HL-60/S4 (cell line): ENCODE measurements around the gene RELN.

Experiments
- in situ Hi-C: fragments of 300-500 bp; cut with MboI; formaldehyde crosslinking; loops from 2 replicates; pipeline ENCODE4 v1.14.3; 2022; ENCODE audit warnings: low sequenced_read_pairs

The RELN gene

DNA sequence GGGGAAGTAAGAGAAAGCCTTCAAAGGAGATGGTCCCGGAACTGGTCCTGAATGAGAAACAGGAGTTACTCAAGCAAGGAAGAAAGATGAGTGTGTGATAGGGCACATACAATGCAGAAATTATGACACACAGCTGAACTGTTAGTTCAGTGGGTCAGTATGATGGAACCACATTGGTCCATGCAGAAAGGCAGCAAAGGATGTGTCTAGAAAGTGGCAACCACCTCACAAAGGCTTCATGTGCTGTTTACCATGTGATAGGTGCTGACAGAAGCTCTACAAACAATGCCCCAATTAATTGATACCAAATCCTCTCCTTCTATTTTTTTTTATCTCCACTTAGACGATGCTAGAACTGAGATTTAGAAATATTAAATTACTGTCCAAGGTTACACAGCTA lies 258.3 kb downstream of the RELN start:
- in situ Hi-C loops = no loop called here

DNA sequence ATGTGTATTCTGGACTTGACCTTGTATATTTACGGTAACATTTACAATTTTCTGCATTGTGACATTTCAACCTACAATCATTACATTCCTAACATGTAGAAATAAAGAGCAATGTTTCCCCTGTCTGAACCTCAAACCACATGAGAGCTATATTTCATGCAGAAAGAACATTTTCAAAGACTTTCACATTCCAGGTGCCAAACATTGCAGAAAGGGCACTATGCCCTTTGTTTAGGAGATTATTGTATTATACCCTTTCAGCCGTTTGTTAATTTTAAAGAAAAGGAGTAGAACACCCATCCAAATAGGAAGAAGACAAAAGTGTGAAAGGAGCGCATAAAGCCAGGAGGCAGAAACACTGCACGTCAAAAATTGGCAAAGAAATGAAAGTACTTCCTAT lies 260.4 kb downstream of the RELN start:
- in situ Hi-C loops = no loop called here

DNA sequence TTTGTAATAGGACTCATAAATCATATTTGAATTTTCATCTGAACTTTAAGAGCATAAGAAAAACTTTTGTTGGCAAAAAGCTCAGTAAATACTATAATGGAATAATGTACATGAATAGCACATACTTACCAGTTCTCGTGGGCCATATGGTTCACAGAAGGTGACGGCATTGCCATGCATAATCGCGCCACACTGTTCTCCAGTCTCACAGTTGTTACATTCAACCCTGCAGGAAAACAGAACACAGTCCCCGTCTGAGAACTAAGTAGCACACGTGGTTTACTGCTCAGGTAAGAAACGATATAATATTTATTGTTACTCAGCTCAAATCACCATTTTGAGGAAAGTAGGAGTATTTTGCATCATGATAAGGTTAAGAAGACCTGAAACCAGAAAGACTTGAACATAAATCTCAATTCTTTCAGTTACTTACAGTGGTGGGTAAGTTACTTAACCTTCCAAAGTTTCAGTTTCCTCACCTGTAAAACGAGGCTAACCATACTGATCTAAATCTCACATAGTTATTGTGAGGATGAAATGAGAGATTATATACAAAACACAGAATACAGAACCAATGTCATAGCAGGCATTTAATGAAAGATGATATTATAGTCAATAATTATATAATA lies 261.4 kb downstream of the RELN start:
- in situ Hi-C loops = no loop called here

DNA sequence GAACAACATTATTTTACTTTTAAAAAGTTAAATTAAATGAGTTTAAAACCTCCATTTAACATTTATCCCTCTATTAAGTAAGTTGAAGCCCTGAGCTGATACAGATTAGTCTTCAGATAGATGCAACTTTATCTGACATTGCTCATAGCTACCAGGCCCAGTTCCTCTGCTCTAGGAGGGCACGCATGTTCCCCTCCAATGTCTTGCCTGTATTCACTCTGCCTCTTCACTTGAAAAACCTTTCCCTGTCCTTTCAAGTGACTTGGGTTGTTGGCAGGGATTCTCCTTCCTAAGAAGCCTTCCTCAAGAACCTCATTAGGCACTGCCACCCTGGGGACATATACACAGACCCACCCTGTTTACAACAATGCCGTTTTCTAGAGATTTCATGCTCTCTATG lies 270.4 kb downstream of the RELN start:
- in situ Hi-C loops = no loop called here

DNA sequence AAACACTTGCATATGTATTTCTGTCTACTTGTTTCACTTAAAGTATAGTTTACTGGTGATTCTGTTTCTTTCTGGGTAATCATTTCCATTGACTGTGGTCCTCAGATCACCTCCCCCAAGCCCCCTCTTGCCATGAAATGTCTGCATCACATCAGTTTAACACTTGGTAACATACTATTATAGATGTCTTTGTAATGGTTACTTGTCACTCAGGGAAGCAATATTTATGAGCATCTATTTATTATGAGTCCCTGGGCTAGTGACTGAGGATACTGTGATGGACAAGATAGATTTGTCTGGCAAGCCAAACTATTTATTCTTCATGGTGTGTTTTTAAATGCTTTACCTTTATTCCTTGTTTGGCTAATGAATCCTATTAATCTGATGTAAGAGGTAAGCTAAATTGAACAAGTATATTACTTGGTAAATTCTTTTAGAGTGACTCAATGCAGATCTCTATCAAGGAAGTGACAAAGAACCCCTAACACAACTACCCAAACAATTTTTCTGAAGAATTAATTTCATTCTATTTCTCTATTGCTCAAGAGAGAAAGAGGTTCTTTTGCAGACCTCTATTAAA lies 270.9 kb downstream of the RELN start:
- in situ Hi-C loops = no loop called here

DNA sequence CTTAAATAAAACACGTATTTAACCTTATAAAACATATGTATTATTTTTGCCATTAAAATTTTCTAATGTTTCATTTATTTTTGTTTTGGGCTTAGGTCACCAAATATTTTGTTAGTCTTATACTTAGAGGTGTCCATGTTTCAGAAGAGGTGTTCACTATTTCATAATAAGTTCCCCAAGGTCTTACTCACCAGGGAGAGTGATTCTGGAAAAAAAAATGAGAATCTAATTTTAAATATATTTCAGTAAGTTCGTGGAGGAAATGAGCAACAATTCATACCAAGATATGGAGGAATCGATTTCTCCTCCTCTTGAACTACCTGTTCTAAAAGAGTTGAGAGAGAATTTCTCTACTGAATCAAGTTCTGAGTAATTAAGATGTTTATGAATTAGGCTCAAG lies 271.9 kb downstream of the RELN start:
- in situ Hi-C loops = no loop called here

DNA sequence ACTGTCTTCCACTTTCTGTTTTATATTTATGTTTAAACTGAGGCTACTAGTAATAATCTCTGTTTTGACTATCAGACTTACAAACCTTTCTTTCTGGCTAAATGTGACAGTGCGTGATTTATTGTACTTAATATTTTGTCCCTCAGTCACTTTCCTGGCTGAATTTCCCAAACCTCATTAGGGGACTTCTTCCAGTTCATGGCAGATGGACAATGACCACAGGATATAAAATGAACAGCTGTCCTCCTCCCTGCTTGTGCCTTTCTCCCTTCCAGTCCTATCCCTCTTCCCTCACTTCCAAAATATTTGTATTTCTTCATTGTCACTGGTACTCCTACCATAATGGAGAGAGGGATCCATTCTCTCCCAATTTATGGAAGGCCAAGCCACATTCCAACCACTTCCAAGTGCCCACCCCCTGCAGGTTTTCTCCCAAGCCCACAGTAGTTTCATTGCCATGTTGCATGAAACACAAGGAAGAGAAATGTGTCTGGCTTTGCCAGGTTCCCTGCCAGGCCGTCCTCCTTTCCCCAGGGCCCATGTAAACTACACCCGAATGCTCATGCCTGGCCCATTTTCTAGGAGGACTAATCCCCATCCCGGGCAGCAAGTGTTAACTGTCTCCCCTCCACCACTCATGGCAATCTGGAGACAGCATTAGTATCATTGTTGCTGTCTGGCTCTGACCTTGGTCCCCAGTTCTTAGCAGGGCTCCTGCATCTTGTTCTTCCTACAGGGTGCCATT lies 273.9 kb downstream of the RELN start:
- in situ Hi-C loops = no loop called here

DNA sequence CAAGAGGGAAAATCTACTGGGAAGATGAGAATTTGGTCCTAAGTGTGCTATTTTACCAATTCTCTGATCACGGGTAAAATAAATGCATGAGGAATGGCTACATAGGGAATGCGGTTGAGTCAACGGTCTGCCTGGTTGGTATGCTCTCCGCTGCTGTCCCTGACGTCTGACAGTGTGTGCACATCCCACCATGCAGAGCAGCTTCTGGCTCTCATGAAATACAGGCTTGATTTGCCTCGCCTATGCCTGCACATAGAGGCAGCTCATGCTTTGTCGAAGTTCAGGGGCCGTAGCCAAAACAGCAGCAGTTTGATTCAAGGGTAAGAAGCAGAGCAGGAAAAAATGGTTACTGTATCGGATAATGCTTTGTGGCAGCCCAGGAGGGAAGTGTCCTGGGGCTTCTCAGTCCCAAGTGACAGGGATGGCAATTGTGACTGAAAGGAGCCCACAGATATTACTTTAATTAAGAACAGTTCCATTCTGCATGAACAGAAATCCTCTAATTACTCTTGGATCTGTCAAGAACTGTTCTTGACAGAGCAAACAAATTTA lies 275.0 kb downstream of the RELN start:
- in situ Hi-C loops = no loop called here

DNA sequence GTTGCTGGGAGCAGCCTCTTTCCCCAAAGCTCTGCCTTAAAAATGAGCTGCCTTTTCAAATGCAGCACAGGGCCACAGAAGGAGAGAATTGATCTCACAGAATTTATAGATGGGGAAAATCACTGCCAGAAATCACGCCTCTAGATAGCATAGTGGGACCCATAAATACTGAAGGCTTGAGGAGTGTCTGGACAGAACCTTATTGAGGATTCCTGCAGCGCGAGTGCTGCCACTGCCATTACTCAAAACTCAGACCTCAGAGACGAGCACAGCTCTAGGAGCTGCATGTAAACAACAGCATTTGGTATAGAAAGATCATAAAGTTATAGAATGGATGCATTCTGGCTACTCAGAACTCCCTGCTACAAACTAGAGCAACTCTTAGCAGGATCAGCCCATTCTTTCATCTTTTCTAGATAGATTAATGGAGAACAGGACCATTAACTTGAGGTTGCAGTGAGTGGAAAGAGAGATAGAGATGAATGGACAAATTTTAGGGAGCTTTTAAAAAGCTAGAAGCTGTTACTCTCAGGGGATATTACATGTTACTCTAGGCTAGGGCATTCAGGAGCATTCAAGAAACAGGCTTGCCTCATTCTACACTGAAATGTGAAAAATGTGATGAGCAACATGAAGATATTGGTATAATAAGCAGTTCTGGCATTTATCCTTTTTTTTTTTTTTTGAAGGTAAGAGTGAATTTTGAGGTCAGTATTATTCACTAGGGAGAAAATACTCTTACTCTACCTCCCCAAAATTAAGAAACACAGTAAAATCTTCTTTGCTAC lies 276.3 kb downstream of the RELN start:
- in situ Hi-C loops = no loop called here

DNA sequence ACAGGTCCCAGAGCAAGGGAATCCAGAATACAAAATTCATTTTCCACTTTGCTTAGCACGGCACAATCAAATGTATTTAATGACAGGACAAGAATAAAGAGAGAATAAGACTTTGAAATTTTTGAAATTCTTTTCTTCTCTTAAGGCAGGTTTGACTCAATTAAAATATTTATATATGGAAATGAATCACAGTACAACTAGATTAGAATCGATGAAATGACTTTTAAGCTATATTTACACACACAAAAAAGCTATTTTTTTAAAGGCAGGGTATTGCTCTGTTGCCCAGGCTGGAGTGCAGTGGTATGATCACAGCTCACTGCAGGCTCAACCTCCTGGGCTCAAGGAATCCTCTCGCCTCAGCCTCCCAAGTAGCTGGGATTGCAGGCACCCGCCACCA lies 278.0 kb downstream of the RELN start:
- in situ Hi-C loops = no loop called here

DNA sequence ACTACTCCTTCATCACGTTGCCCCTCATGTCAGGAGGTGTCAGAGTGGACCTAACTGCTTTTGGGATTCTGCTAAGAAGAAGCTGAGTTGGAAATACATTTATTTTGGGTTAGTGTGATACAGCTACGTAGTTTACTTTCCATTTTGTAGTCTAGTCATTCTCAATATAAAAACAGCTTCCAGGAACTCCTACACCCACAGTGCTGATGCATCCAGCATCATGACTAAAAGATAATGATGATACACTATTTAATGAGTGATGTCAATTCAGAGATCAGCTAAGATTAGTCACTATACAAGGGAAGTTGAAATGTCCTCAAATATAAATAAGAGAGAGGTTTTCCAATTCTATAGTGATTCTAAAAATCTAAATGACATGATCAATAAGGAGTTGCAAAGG lies 279.2 kb downstream of the RELN start:
- in situ Hi-C loops = no loop called here

DNA sequence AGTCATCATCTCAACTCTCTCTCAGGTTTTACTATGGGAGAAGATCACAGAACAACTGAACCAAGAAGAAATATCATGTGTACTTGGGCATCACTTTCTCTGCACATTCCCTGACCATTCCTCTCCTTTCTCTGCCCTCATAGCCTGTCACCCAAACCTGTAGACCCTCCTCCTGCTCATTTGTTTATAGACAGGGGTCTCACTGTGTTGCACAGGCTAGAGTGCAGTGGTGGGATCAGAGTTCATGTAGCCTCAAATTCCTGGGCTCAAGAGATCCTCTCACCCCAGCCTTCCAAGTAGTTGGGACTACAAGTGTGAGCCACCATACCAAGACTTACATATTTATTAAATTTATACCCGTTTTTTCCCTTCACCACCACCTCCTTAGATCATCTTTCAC lies 282.7 kb downstream of the RELN start:
- in situ Hi-C loops = no loop called here

DNA sequence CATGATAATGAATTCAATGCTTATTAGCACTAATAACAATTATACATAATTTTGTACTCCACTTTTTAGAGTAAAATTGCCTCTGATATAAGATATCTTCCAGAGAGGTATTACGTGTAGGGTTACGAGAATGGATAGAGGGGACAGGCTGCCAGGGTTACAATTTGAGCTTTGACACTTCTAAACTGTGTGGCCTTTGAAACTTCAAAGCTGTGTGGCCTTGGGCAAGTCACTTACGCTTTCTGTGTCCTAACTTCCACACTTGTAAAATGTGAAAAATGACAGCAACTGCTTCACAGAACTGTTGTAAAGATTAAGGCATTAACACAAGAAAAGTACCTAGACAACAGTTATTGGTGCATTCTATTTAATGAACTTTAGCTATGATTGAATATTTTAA lies 283.9 kb downstream of the RELN start:
- in situ Hi-C loops = no loop called here

DNA sequence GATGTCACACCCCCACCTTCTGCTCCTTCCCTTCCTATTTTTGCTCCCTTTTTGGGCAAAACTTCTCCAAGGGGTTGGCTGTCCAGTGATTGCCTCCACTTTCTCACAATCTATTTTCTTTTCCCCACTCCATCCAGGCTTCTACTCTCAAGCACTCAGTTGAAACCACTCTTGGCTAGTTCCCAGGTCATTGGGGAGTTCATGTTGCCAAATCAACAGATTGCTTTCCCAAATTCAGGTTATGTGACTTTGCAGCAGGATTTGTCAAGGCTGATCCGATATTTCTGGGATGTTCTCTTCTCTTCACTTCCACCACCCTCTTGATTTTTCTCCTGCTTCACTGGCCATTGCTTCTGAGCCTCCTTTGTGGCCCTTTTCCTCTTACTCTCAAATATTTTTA lies 284.8 kb downstream of the RELN start:
- in situ Hi-C loops = no loop called here

DNA sequence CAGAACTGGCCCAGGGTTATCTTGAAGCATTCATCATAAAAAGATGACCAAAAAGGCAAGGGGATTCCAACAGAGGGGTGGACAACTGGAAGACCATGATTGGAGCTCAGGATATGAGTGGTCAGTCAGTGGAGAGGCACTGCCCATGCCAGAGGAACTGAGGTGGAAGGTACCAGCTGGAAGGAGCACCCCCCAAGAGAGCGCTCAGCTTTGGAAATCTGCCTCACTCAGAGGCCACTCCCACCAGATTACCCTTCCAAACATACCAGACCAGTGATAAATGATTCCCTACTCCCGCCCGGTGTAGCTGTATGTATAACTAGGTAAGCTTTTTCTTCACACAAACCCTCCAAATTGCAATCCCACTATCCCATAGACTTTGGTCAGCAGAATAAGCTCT lies 286.5 kb downstream of the RELN start:
- in situ Hi-C loops = no loop called here

DNA sequence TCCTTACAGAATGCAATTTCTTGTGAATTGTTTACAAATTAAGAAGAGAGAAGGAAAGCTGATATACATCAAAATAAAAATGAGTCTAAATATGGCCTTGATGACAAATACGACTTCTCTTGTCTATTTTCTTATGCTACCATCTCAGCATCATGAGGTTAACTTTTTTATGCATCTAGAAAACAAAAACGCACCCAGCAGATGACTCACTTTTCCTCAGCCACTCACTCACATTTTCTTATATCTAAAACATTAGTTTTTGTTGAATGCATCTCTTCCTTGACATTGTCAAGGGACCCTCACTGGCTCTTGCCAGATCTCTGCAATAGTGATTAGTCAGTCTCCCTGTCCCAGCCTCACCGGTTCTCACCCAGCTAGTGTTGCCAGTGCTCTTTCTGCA lies 287.0 kb downstream of the RELN start:
- in situ Hi-C loops = no loop called here

DNA sequence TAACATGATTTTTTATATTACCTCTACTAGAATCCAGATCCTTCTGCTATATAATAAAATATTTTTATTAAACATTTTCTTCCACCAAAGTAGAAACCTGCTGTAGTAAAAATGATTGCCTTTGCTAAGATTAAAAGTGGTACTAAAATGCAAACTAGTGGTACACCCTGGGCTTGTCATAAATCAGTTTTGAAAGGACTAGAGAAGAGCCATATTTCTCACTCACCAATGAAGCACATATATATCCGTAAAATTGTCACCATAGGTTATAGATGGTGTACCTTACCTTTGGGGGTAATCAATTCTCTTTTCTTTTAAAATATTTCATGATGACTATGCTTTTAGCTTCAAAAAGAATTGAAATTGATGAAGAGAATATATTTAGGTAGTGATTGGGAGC lies 290.4 kb downstream of the RELN start:
- in situ Hi-C loops = no loop called here

DNA sequence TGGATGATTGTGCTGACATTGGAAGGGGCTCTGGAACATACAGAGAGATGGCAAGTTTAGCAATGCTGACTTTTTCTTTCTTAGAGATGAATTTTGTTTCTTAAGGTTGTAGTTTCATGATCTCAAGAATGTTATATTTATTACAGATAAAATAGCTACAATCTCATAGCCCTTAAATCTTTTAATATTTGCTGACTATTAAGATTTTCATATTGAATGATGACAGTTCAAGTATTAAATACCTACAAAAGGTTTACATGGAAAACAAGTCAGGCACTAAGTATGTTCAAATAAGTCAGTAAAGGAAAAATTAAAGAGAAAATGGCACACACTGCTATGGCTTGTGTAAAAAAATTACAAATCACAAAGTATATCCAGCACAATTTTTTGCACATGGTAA lies 291.4 kb downstream of the RELN start:
- in situ Hi-C loops = no loop called here

DNA sequence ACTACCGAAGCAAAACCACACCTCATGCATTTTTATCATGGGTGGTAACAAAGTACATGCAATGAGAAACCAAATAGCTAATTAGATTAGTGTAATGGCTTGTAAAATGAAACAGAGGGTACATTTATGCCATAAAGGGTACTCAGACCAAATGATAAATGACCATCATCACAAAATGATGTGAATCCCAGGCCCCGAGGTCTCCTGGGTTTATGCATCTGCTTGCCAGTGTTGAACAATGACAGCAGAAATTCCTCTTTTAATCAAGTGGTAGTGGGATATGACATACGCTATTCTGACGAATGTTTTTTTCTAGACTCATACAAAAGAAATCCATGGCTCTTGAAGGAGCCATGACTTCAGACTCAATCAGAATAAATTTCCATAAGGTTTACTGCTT lies 293.9 kb downstream of the RELN start:
- in situ Hi-C loops = no loop called here

DNA sequence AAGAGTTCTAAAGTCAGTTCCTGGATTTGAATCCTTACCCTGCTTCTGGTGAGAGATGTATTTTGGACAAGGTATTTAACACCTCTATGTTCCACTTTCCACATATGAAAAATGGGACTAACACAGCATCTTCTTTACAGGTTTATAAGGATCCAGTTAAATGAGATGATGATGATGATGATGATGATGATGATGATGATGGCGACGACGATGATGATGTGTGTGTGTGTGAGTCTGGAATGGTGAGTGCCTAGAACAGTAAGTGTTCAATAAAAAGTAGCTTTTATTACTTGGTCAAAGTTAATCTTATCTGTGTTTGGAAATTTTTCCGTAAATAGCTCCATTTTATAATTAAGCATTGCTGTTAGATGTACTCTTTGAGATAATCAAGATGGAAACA lies 295.2 kb downstream of the RELN start:
- in situ Hi-C loops = no loop called here

DNA sequence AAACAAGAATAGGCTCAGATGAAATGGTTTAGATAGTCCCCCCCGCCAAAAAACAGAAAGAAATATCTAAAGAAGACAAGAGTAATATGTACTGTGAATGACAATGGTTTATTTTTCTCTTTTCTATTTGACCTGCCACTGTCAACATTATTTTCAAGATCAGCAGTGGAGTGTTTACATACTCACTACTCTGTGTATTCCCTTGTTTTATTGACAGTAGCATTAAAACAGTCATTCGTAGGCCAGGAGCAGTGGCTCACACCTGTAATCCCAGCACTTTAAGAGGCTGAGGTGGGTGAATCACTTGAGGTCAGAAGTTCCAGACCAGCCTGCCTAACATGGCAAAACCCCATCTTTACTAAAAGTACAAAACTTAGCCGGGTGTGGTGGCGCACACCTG lies 298.2 kb downstream of the RELN start:
- in situ Hi-C loops = no loop called here
